Fibroblast of lung (primary cell): ENCODE data around the gene HBQ1. TPM values are rescaled to one million over a fixed set of nuclear protein-coding genes. Genes with fewer than 3 reads are reported as not detected.
"Not testable (repeated sequence)": the region's sequence is repeated elsewhere in the genome, so short reads cannot be mapped to it uniquely, and the experiment has no call there.

Source experiments
- DNase-seq, 2 donors: peaks; one replicate each; pipeline versions ENCODE4 v3.0.0 to v3.0.0-alpha.2; 2010; ENCODE audit warnings: low read depth in 2 of 2
- H2AFZ ChIP-seq: 2 replicates; pipeline ENCODE4 v1.5.1; 2012; ENCODE audit warnings: low read length, control low read depth, inconsistent platforms
- H3K27ac ChIP-seq: 2 replicates; pipeline ENCODE4 v1.5.1; 2011; ENCODE audit warnings: low read length, control low read depth; ENCODE audit not compliant: insufficient read depth
- H3K27me3 ChIP-seq: 2 replicates; pipeline ENCODE4 v1.5.1; 2011; ENCODE audit warnings: mild to moderate bottlenecking, low read length; ENCODE audit not compliant: control insufficient read depth, insufficient read depth
- H3K36me3 ChIP-seq: 2 replicates; pipeline ENCODE4 v1.5.1; 2011; ENCODE audit warnings: low read length; ENCODE audit not compliant: control insufficient read depth, insufficient read depth
- H3K4me1 ChIP-seq: 2 replicates; pipeline ENCODE4 v1.5.1; 2011; ENCODE audit warnings: low read length; ENCODE audit not compliant: control insufficient read depth, insufficient read depth; ENCODE audit errors: extremely low read depth
- H3K4me2 ChIP-seq: 2 replicates; pipeline ENCODE4 v1.5.1; 2011; ENCODE audit warnings: low read length, control low read depth; ENCODE audit not compliant: insufficient read depth; ENCODE audit errors: extremely low read depth
- H3K4me3 ChIP-seq, 4 experiments: fragments of 200-600 bp in 1 of 4; sonication (generic) in 1 of 4; replicated peaks in 1 of 4; 2 replicates each; pipeline ENCODE4 v1.5.1; 2011 to 2016; ENCODE audit warnings: low read length in 4 of 4, low read depth in 3 of 4, mild to moderate bottlenecking in 3 of 4, control low read depth in 2 of 4, inconsistent platforms in 1 of 4, mixed read lengths in 1 of 4; ENCODE audit not compliant: insufficient read depth in 1 of 4; ENCODE audit errors: control extremely low read depth in 1 of 4
- H3K79me2 ChIP-seq: 2 replicates; pipeline ENCODE4 v1.5.1; 2012; ENCODE audit warnings: mild to moderate bottlenecking, low read length, inconsistent platforms; ENCODE audit not compliant: control insufficient read depth, insufficient read depth
- H3K9ac ChIP-seq: 2 replicates; pipeline ENCODE4 v1.5.1; 2011; ENCODE audit warnings: mild to moderate bottlenecking, low read length, control low read depth; ENCODE audit not compliant: insufficient read depth
- H3K9me3 ChIP-seq: 2 replicates; pipeline ENCODE4 v1.5.1; 2012; ENCODE audit warnings: low read depth, low read length; ENCODE audit not compliant: control insufficient read depth, insufficient read depth
- H4K20me1 ChIP-seq: 2 replicates; pipeline ENCODE4 v1.5.1; 2011; ENCODE audit warnings: low read length; ENCODE audit not compliant: control insufficient read depth, insufficient read depth; ENCODE audit errors: extremely low read depth
- CTCF ChIP-seq, 2 donors: IDR thresholded peaks in 1 of 2; conservative IDR thresholded peaks in 1 of 2; 1 replicate in 1 of 2; 2 replicates in 1 of 2; pipeline ENCODE4 v1.5.1; 2011 to 2012; ENCODE audit warnings: low read length in 2 of 2, control low read depth in 1 of 2, inconsistent platforms in 1 of 2, low read depth in 1 of 2, mild to moderate bottlenecking in 1 of 2
- EZH2 ChIP-seq: IDR thresholded peaks from 2 replicates; pipeline ENCODE4 v1.5.1; 2012; ENCODE audit warnings: low read length, control low read depth, mild to moderate bottlenecking; ENCODE audit errors: missing control alignments
- polyA plus RNA-seq, 2 donors: library from polyadenylated mRNA; depleted of rRNA in 1 of 2; stranded (reverse) in 1 of 2; unstranded in 1 of 2; fragments of >200 nt; gene quantifications; 2 replicates each; pipeline ENCODE4 v1.2.1, GENCODE V29; 2011 to 2012; ENCODE audit warnings: missing spikeins in 1 of 2
- total RNA-seq: library from RNA; depleted of rRNA; stranded (reverse); fragments of >200 nt; gene quantifications from 2 replicates; pipeline ENCODE4 v1.2.1, GENCODE V29; 2014

HBQ1 gene
- total and polyA plus RNA-seq, 2 donors (not counting 1 experiment from before 2014, with no cell fraction given) = not detected

GRCh38 chr16:167122-167690 lies 13.1 kb upstream of the HBQ1 start:
- Histone ChIP-seq H3K4me1 (no peaks in the 10 kb centered on the region), H3K36me3 (no peaks in the 10 kb centered on the region), H3K9me3 (no peaks in the 10 kb centered on the region), H3K79me2 (no peaks in the 10 kb centered on the region), H2AFZ (no peak overlapping the region), H3K4me3 (no peak overlapping the region), H3K27me3 (peaks cover 37% of the 10 kb centered on the region), H3K27ac (no peak overlapping the region), H3K9ac (no peak overlapping the region), H4K20me1 (no peaks in the 10 kb centered on the region), H3K4me2 (no peak overlapping the region)
- TF ChIP-seq CTCF (conservative IDR thresholded peaks at IDR 0.05 in 1 of 2, IDR thresholded peaks at IDR 0.05 in 1 of 2; ENCODE audit: low read depth in 1 of 2, low read length in 2 of 2) (no peak), EZH2 (no peak)
- DNase-seq = no peak

- TF ChIP-seq CTCF (conservative IDR thresholded peaks at IDR 0.05 in 1 of 2, IDR thresholded peaks at IDR 0.05 in 1 of 2; ENCODE audit: low read depth in 1 of 2, low read length in 2 of 2) (no peak), EZH2 (peak; percentile 9)
- Histone ChIP-seq H3K27ac (no peak overlapping the region), H4K20me1 (no peaks in the 10 kb centered on the region), H3K9ac (no peak overlapping the region), H3K79me2 (no peaks in the 10 kb centered on the region), H3K4me1 (no peaks in the 10 kb centered on the region), H3K9me3 (no peaks in the 10 kb centered on the region), H3K4me3 (no peak overlapping the region), H2AFZ (no peak overlapping the region), H3K4me2 (no peak overlapping the region), H3K36me3 (no peaks in the 10 kb centered on the region), H3K27me3 (peaks cover 37% of the 10 kb centered on the region)
- no peak for DNase-seq
These were observed 11.8 kb upstream of the HBQ1 start for GRCh38 chr16:168424-168823.

GRCh38 chr16:169014-169413 lies 11.2 kb upstream of the HBQ1 start:
- Histone ChIP-seq H2AFZ (no peak overlapping the region), H3K36me3 (no peaks in the 10 kb centered on the region), H3K27me3 (peaks cover 37% of the 10 kb centered on the region), H3K9ac (no peak overlapping the region), H3K4me3 (no peak overlapping the region), H3K4me2 (no peak overlapping the region), H3K27ac (no peak overlapping the region), H3K4me1 (no peaks in the 10 kb centered on the region), H3K9me3 (no peaks in the 10 kb centered on the region), H3K79me2 (no peaks in the 10 kb centered on the region), H4K20me1 (no peaks in the 10 kb centered on the region)
- DNase-seq = no peak
- TF ChIP-seq EZH2 (no peak), CTCF (conservative IDR thresholded peaks at IDR 0.05 in 1 of 2, IDR thresholded peaks at IDR 0.05 in 1 of 2; ENCODE audit: low read depth in 1 of 2, low read length in 2 of 2) (no peak)

- H3K27me3 ChIP-seq = peaks cover 41% of the 10 kb centered on the region
- H3K36me3 ChIP-seq, H3K79me2 ChIP-seq, H4K20me1 ChIP-seq, H3K9me3 ChIP-seq, H3K9ac ChIP-seq, H3K4me2 ChIP-seq, H2AFZ ChIP-seq, H3K27ac ChIP-seq, H3K4me3 ChIP-seq, H3K4me1 ChIP-seq: not testable (repeated sequence)
- peak in 1 of 2 donors; percentile 21 for DNase-seq
These were observed 10.2 kb upstream of the HBQ1 start for GRCh38 chr16:170088-170507.
